Measurements from ENCODE around the gene SMTNL2. TPM values are rescaled to one million over a fixed set of nuclear protein-coding genes. Genes with fewer than 3 reads are reported as not detected.
"Not testable (repeated sequence)": the region's sequence is repeated elsewhere in the genome, so short reads cannot be mapped to it uniquely, and the experiment has no call there.

The SMTNL2 gene
- total RNA-seq, 4 donors from 2014 or later: 3.0 to 7.2 (median 4.7) TPM

GRCh38 chr17:4623249-4623648 lies 38.9 kb downstream of the SMTNL2 start:
- no peaks in the 10 kb centered on the region for H3K9me3 ChIP-seq
- H3K36me3 ChIP-seq: no peaks in the 10 kb centered on the region
- H3K4me3 ChIP-seq: no peak overlapping the region
- intact Hi-C loops (cut with DNase I): loop anchor here (5.0 to 10.0 kb wide), 2 partner anchors 36 to 208 kb away; no protein-coding TSS in a partner anchor
- peaks cover 4 to 32% (median 18%) of the 10 kb centered on the region in 4 donors for H3K4me1 ChIP-seq
- 35% methylated on average over 2 of the region's 2 CpGs for WGBS
- TF ChIP-seq CTCF (IDR thresholded peaks at IDR 0.05): no peak
- TF ChIP-seq POLR2AphosphoS5 (IDR thresholded peaks at IDR 0.05): no peak
- H3K27me3 ChIP-seq: peaks cover 0 to 2% (median 0%) of the 10 kb centered on the region in 4 donors
- DNase-seq (ENCODE audit: extremely low spot score): no peak
- peak overlapping the region in 3 of 4 donors; percentile 22 to 42 (median 31) for H3K27ac ChIP-seq (replicated peaks in 1 of 4)

GRCh38 chr17:4624451-4624911 lies 40.2 kb downstream of the SMTNL2 start:
- intact Hi-C loops (cut with DNase I): loop anchor here (5.0 to 10.0 kb wide), 2 partner anchors 37 to 210 kb away; no protein-coding TSS in a partner anchor
- H3K27ac ChIP-seq (replicated peaks in 1 of 4): peak overlapping the region in 2 of 4 donors; percentile 35 to 50
- H3K27me3 ChIP-seq; H3K9me3 ChIP-seq; H3K4me3 ChIP-seq; H3K36me3 ChIP-seq; DNase-seq (ENCODE audit: extremely low spot score): not testable (repeated sequence)
- peaks cover 4 to 32% (median 18%) of the 10 kb centered on the region in 4 donors for H3K4me1 ChIP-seq
- 54% methylated on average over 3 of the region's 3 CpGs for WGBS

- H3K27ac ChIP-seq (replicated peaks in 1 of 4): peak overlapping the region in 3 of 4 donors; percentile 16 to 50 (median 35)
- no peaks in the 10 kb centered on the region for H3K27me3 ChIP-seq
- H3K9me3 ChIP-seq: no peaks in the 10 kb centered on the region
- 71% methylated on average over 12 of the region's 12 CpGs for WGBS
- intact Hi-C loops (cut with DNase I): loop anchor here (1.0 to 10.0 kb wide), 2 partner anchors 58 to 210 kb away; no protein-coding TSS in a partner anchor
- no peak for DNase-seq (ENCODE audit: extremely low spot score)
- no peak overlapping the region for H3K4me3 ChIP-seq
- peaks cover 4 to 32% (median 18%) of the 10 kb centered on the region in 4 donors for H3K4me1 ChIP-seq
- TF ChIP-seq EP300 (IDR thresholded peaks at IDR 0.05): no peak
- no peak for TF ChIP-seq POLR2A (IDR thresholded peaks at IDR 0.05; ENCODE audit: low read depth)
- TF ChIP-seq POLR2AphosphoS5 (IDR thresholded peaks at IDR 0.05): no peak
- no peak for TF ChIP-seq CTCF (IDR thresholded peaks at IDR 0.05)
- H3K36me3 ChIP-seq: no peaks in the 10 kb centered on the region
Measured at GRCh38 chr17:4625181-4625617, 40.9 kb downstream of the SMTNL2 start.

GRCh38 chr17:4626734-4627256 lies 42.5 kb downstream of the SMTNL2 start:
- intact Hi-C loops (cut with DNase I): loop anchor here (10.0 kb wide), 1 partner anchor 212 kb away; no protein-coding TSS in a partner anchor
- WGBS: 68% methylated on average over 4 of the region's 4 CpGs

More at GRCh38 chr17:4626734-4627256, 42.5 kb downstream of the SMTNL2 start:
- no peaks in the 10 kb centered on the region for H3K36me3 ChIP-seq
- H3K4me1 ChIP-seq: peaks cover 4 to 32% (median 18%) of the 10 kb centered on the region in 4 donors
- no peak for DNase-seq (ENCODE audit: extremely low spot score)
- H3K9me3 ChIP-seq: no peaks in the 10 kb centered on the region
- H3K4me3 ChIP-seq: no peak overlapping the region
- TF ChIP-seq CTCF (IDR thresholded peaks at IDR 0.05): no peak
- no peak for TF ChIP-seq EP300 (IDR thresholded peaks at IDR 0.05)
- TF ChIP-seq POLR2A (IDR thresholded peaks at IDR 0.05; ENCODE audit: low read depth): no peak
- no peak for TF ChIP-seq POLR2AphosphoS5 (IDR thresholded peaks at IDR 0.05)
- H3K27ac ChIP-seq (replicated peaks in 1 of 4): no peak overlapping the region
- peaks cover 0 to 5% (median 0%) of the 10 kb centered on the region in 4 donors for H3K27me3 ChIP-seq
